Thymus (tissue), 11 donors: ENCODE measurements around the gene TOP2A. TPM values are rescaled to one million over a fixed set of nuclear protein-coding genes. Genes with fewer than 3 reads are reported as not detected.
A peak's percentile ranks its signal among the peaks of the same experiment; 100 is the strongest.

ENCODE experiments used
- DNase-seq, 9 donors: peaks; one replicate each; pipeline ENCODE4 v3.0.0-alpha.2; 2013; ENCODE audit warnings: low spot score in 9 of 9, low read depth in 6 of 9, missing footprints in 1 of 9
- H3K27ac ChIP-seq, 2 donors: one replicate each; pipeline ENCODE4 v1.5.1; 2013; ENCODE audit warnings: control low read depth in 1 of 2, low read depth in 1 of 2, low read length in 1 of 2, mild to moderate bottlenecking in 1 of 2, moderate library complexity in 1 of 2
- H3K27me3 ChIP-seq, 2 donors: one replicate each; pipeline ENCODE4 v1.5.1; 2013; ENCODE audit warnings: low read length in 1 of 2; ENCODE audit not compliant: control insufficient read depth in 2 of 2, insufficient read depth in 1 of 2
- H3K36me3 ChIP-seq, 2 donors: one replicate each; pipeline ENCODE4 v1.5.1; 2013; ENCODE audit warnings: low read length in 1 of 2, mild to moderate bottlenecking in 1 of 2, moderate library complexity in 1 of 2; ENCODE audit not compliant: control insufficient read depth in 2 of 2, insufficient read depth in 2 of 2
- H3K4me1 ChIP-seq, 2 donors: one replicate each; pipeline ENCODE4 v1.5.1; 2013; ENCODE audit warnings: low read length in 2 of 2; ENCODE audit not compliant: control insufficient read depth in 2 of 2, insufficient read depth in 2 of 2
- H3K4me3 ChIP-seq, 2 donors: one replicate each; pipeline ENCODE4 v1.5.1; 2013; ENCODE audit warnings: low read length in 2 of 2, control low read depth in 1 of 2, mild to moderate bottlenecking in 1 of 2
- H3K9me3 ChIP-seq, 2 donors: one replicate each; pipeline ENCODE4 v1.5.1; 2013; ENCODE audit warnings: low read length in 1 of 2, mild to moderate bottlenecking in 1 of 2; ENCODE audit not compliant: control insufficient read depth in 2 of 2, insufficient read depth in 1 of 2
- WGBS: extraction: QIAGEN DNeasy Blood & Tissue Kit; methylation state at CpG from one replicate; pipeline ENCODE4 v1.1.7; 2013; 5-methylcytosine and 5-hydroxymethylcytosine counted together
- polyA plus RNA-seq: library from polyadenylated mRNA; stranded (reverse); fragments of 200-250 nt; gene quantifications from one replicate; pipeline ENCODE4 v1.2.3, GENCODE V29; 2013
- total RNA-seq: library from RNA; stranded (reverse); fragments of 120-200 nt; gene quantifications from one replicate; pipeline ENCODE4 v1.2.4, GENCODE V29; 2013
- donor health status: healthy.

The TOP2A gene
- total and polyA plus RNA-seq, 2 donors = 21.6 to 187 TPM

DNA sequence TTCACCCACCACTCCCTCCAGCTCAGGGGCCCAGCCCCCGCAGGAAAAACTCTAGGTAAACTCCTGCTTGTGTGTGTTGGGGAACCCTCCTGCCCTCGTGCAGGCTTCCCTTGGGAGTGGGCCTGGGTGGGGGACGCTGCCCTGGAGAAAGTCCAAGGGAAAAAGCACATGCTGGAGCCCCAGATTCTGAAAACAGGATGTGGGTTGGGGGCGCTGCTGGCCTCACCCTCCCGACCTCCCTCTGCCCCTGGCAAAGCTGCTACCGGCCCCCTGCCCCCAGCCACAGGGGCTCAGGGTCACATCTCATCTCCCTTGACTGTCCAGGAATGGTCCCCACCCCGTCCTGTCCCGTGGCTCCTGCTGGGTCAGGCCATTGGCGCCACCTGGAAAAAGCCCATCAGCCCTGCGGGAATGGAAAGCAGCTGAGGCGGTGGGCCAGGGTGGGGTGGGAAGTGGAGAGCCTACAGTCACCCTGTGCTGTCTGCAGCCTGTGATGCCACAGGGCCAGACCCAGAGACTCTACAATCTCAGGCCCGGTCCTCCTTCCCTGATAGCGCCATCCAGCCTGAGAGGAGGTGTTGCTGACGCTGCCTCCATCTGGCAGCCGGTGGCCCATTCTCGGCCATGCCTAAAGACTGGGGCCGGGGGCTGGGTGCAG, 50.7 kb downstream of the TOP2A start:
- Histone ChIP-seq H3K36me3 (no peaks in the 10 kb centered on the region), H3K9me3 (peaks cover 0 to 5% of the 10 kb centered on the region in 2 donors), H3K27me3 (peaks cover 17 to 29% of the 10 kb centered on the region in 2 donors), H3K27ac (no peak overlapping the region), H3K4me1 (peaks cover 3 to 13% of the 10 kb centered on the region in 2 donors), H3K4me3 (no peak overlapping the region)
- WGBS = 78% methylated on average over 17 of the region's 17 CpGs
- DNase-seq = no peak

DNA sequence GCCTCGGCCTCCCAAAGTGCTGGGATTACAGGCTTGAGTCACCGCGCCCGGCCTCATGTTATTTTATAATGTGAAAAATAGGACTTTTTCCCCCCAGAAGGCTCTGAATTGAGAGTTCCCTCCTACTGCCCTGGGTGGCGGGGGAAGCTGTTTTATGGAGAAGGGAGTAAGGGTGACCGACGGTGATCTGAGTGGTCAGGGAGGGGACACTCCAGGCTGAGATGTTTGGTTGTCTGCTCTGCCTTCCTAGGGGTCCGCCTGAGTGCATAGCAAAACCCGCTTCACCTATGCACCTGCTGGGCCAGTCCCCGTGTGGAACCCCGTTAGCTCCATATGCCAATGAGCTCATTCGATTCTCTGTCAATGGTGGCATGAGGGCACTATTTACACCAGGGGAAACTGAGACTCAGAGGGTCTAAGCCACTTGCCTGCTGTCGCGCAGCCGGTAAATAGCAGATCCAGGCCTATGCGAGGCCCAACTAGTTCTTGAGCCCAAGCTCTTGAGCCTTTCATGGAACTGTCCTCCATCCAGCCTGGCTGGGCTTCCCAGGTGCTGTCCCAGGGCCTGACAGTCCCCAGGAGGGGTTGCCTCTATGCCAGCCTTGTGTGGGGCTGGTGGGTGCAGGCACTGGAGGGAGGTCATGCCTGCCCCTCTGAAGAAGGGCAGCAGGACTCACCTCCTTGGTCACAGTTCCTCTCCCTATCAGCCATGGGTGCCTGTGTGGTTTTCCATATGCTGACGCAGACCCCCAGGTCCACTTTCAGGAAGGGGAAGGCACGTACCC, 51.4 kb downstream of the TOP2A start:
- H3K27ac ChIP-seq = no peak overlapping the region
- no peaks in the 10 kb centered on the region for H3K36me3 ChIP-seq
- no peak overlapping the region for H3K4me3 ChIP-seq
- WGBS = 95% methylated on average over 18 of the region's 18 CpGs
- H3K27me3 ChIP-seq = peaks cover 18 to 36% of the 10 kb centered on the region in 2 donors
- H3K4me1 ChIP-seq = peaks cover 3 to 19% of the 10 kb centered on the region in 2 donors
- H3K9me3 ChIP-seq = peaks cover 0 to 4% of the 10 kb centered on the region in 2 donors
- no peak for DNase-seq

DNA sequence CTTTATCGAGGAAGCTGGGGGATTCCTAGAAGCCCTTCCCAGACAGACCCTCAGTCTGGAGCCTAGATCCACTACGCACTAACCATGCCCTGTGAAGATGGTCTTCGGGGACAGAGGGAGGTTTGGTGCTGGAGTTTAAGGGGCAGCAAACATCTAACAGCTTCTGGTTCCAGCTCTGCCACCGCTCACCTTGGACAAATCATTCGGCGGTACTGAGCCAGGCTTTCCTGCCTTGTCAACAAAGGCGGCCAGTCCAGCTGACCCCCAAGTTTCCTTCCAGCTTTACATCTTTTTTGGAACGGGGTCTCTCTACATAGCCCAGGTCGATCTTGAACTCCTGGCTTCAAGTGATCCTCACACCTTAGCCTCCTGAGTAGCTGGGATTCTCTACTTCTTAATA, 52.8 kb downstream of the TOP2A start:
- no peaks in the 10 kb centered on the region for H3K9me3 ChIP-seq
- H3K4me3 ChIP-seq = no peak overlapping the region
- 97% methylated on average over 9 of the region's 9 CpGs for WGBS
- H3K36me3 ChIP-seq = no peaks in the 10 kb centered on the region
- H3K27me3 ChIP-seq = peaks cover 18 to 48% of the 10 kb centered on the region in 2 donors
- H3K4me1 ChIP-seq = peaks cover 3 to 22% of the 10 kb centered on the region in 2 donors
- DNase-seq = no peak
- no peak overlapping the region for H3K27ac ChIP-seq

DNA sequence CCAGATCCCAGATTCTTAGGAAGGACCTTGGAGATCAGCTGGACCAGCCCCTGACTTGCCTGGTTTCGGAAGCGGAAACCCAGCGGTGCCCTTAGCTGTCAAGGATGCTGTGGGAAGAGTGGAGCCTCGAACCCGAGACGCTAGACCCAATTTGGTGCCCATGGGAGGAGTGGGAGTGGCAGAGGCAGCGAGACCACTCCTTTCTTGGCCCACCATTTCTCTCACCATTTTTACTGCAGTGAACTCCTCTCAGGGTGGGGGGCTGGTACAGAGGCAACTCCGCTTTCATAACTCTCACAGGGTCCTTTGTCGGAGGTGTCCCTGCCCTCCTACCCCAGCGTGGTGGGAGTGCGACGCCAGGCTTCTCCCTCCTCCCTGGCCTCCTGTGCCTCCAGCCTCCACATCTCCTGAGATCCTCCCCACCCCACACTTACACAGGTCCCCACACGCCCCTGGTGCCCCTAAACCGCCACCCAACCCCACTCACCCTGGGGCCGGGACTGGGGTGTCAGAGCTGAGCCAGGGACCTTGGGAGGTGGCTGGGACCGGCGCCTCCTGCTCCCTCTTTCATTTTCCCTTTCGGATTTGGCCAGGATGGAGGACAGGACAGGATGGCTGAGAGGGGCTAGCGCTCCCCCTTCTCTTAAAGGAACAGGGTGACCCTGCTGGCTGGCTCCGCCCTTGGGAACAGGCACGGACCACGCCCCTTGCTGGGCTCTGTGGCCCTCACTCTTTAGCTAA, 53.4 kb downstream of the TOP2A start, which contains the start of gene GJD3:
TSS of gene GJD3 (minus strand) at position 617 of the 741 bp plus-strand sequence. CDS start 922 bp downstream, outside the sequence.
- H3K4me3 ChIP-seq = peak within 1 kb of the TSS; percentile 32 to 63
- peaks cover 3 to 22% of the 10 kb centered on the region in 2 donors for H3K4me1 ChIP-seq
- H3K27ac ChIP-seq = no peak within 1 kb of the TSS
- DNase-seq = no peak
- 93% methylated on average over 22 of the region's 22 CpGs for WGBS
- H3K9me3 ChIP-seq = no peaks in the 10 kb centered on the region
- H3K27me3 ChIP-seq = peaks cover 18 to 55% of the 10 kb centered on the region in 2 donors
- no peaks in the 10 kb centered on the region for H3K36me3 ChIP-seq

DNA sequence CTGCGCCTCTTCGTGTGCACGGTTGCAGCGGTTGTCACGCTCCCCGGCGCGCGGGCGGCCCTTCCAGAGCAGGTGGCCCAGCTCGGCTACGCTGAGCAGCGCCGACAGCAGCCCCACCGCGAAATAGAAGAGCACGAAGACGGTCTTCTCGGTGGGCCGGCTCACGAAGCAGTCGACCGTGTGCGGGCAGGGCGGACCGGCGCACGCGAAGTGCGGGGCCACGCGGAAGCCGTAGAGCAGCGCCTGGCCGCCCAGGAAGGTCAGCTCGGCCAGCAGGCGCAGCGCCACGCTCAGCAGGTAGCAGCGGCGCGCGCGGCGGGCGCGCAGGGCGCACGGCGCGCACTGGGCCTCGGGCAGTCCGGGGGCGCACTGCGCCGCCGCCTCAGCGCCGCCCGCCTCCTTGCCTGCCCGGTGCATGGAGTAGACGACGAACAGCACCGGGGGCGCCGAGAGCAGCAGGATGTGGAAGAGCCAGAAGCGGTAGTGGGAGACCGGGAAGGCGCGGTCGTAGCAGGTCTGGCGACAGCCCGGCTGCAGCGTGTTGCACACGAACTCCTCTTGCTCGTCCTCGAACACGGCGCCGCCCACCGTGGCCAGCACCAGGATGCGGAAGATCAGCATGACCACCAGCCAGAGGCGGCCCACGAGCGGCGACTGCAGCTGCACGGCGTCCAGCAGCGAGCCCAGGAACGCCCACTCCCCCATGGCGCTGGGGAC, 54.4 kb downstream of the TOP2A start:
- Histone ChIP-seq H3K4me3 (peak overlapping the region; percentile 32 to 63), H3K9me3 (no peaks in the 10 kb centered on the region), H3K27ac (no peak overlapping the region), H3K4me1 (peaks cover 3 to 25% of the 10 kb centered on the region in 2 donors), H3K27me3 (peaks cover 18 to 59% of the 10 kb centered on the region in 2 donors), H3K36me3 (no peaks in the 10 kb centered on the region)
- peak in 1 of 9 donors; percentile 60 for DNase-seq
- 6% methylated on average over 91 of the region's 91 CpGs for WGBS

DNA sequence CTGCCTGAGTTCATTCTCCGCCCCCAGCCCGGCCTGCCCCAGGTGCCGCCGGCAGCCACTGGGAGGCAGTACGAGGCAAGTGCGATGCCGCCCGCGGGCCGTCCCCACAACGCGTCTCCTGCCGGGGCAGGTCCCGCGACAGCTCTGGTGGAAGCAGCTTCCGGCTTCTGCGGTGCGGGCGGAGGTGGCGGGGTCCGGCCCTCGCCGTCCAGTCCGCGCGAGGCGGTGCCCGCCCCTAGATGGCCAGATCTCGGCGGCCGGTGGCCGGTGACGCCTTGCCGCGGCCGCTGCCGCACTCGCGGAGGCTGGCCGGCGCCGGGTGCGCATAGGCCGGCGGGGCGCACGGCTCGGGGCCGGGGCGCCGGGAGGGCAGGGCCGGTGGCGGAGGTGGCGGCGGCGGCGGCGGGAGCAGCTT, 55.0 kb downstream of the TOP2A start:
- no peaks in the 10 kb centered on the region for H3K36me3 ChIP-seq
- 1% methylated on average over 58 of the region's 58 CpGs for WGBS
- no peaks in the 10 kb centered on the region for H3K9me3 ChIP-seq
- peaks cover 3 to 30% of the 10 kb centered on the region in 2 donors for H3K4me1 ChIP-seq
- DNase-seq = peak in 3 of 9 donors; percentile 56 to 85 (median 78)
- H3K27ac ChIP-seq = no peak overlapping the region
- H3K27me3 ChIP-seq = peaks cover 18 to 59% of the 10 kb centered on the region in 2 donors
- H3K4me3 ChIP-seq = peak overlapping the region in 1 of 2 donors; percentile 63

DNA sequence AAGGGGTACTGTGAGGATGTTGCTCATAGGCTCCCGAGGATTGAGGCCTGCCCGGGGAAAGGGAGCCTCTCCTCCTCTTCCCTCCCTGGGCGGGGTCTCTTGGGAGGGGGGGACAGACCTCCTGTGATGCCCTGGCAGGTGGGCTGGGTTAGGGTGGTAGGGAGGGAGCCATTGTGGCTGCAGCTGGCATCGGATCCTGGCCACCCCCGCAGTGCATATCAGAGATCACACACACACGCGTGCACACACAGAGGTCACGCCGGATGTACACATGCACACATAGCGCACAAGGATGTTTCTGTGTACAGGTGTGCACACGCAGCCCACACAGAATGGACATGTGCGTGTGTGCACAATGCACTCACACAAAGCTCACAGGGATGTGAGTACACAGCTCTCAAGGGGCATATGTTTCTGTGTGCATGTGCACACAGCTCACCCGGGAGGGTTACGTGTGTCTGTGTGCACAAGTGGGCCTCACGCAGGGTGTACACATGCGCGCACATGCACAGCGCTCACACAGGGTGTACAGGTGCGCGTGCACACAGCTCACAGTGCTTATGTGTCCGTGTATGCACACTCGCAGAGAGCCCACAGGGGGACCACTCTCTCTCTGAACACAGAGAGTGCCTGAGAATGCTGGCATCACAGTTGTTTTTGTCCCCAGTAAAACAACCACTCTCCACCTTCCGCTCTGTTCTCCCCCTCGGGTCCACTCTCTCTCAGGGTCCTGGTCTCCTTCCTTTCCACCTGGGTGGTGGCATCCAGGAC, 55.6 kb downstream of the TOP2A start:
- peak overlapping the region in 1 of 2 donors; percentile 63 for H3K4me3 ChIP-seq
- no peak for DNase-seq

More for the DNA sequence above, 55.6 kb downstream of the TOP2A start:
- Histone ChIP-seq H3K4me1 (peaks cover 3 to 35% of the 10 kb centered on the region in 2 donors), H3K9me3 (no peaks in the 10 kb centered on the region), H3K27ac (no peak overlapping the region), H3K27me3 (peaks cover 18 to 59% of the 10 kb centered on the region in 2 donors), H3K36me3 (no peaks in the 10 kb centered on the region)
- 72% methylated on average over 24 of the region's 24 CpGs for WGBS
